H1 (cell line): ENCODE measurements around the gene GPRASP2. TPM values are rescaled to one million over a fixed set of nuclear protein-coding genes. Genes with fewer than 3 reads are reported as not detected.

ENCODE experiments used
- CBX8 ChIP-seq: fragments of 300-800, 300-1000 bp; sonication (generic); IDR thresholded peaks from 2 replicates; pipeline ENCODE4 v1.7.1; 2016; ENCODE audit warnings: low read depth, low read length, borderline replicate concordance
- SP4 ChIP-seq: IDR thresholded peaks from 2 replicates; pipeline ENCODE4 v1.6.1; 2012; ENCODE audit warnings: low read length, inconsistent platforms
- polyA plus RNA-seq, 7 experiments: library from polyadenylated mRNA; depleted of rRNA in 3 of 7; stranded (reverse) in 5 of 7; unstranded in 2 of 7; fragments of >200 nt in 5 of 7; fragments of 200-250 nt in 2 of 7; gene quantifications; 1 replicate in 5 of 7; 2 replicates in 1 of 7; 4 replicates in 1 of 7; pipeline versions ENCODE4 v1.2.1 to v1.2.3, GENCODE V29; 2011 to 2013; ENCODE audit warnings: missing spikeins in 2 of 7, mixed read lengths in 2 of 7
- total RNA-seq: library from RNA; stranded (reverse); fragmentation: NEBNext Ultra II Directional; extraction: Animal tissue kit (Norgen Biotek cat#: 25700); gene quantifications from 2 replicates; pipeline ENCODE4 v1.2.1, GENCODE V29; 2021
- TF ChIP-seq, protein P1 (sequence below): IDR thresholded peaks from 2 replicates; pipeline ENCODE4 v1.6.1; 2011; ENCODE audit warnings: low read depth, mild to moderate bottlenecking, low read length; ENCODE audit not compliant: insufficient read depth

Gene GPRASP2
- total and polyA plus RNA-seq, 2 of the 8 experiments (the other 6 are each of a cell fraction or from before 2014, with no cell fraction given), result 8.0 to 15.7 TPM

DNA sequence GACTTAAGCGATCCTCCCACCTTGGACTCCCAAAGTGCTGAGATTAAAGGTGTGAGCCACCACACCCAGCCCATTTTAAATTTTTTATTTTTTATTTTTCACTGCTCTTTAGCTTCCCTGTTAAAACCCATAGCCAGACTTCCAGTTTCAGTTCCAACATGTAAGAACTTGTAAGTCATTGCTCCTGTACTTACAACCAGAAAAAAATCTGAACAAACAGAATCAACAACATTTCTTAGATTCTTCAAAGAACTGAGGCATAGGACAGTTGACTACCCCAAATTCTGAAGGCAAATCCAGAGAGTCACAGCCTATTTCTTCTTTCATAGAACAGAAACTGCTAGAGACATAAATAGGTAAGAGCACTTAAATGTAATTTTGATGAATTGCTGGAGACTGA lies 16.4 kb downstream of the GPRASP2 start (continued):
- TF ChIP-seq SP4 (no peak), CBX8 (no peak)
- TF ChIP-seq, protein P1, sequence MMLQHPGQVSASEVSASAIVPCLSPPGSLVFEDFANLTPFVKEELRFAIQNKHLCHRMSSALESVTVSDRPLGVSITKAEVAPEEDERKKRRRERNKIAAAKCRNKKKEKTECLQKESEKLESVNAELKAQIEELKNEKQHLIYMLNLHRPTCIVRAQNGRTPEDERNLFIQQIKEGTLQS, result no peak
- TF ChIP-seq, all 59 proteins: peak for 0
